H7 (cell line): ENCODE results near the gene ABCA8. TPM values are rescaled to one million over a fixed set of nuclear protein-coding genes. Genes with fewer than 3 reads are reported as not detected.

Experiments used
- DNase-seq: peaks from one replicate; pipeline ENCODE4 v3.0.0; 2012
- H3K27me3 ChIP-seq: 2 replicates; pipeline ENCODE4 v1.6.0; 2011; ENCODE audit warnings: mild to moderate bottlenecking, low read length; ENCODE audit not compliant: control insufficient read depth, insufficient read depth
- H3K36me3 ChIP-seq: replicated peaks from 2 replicates; pipeline ENCODE4 v1.5.1; 2011; ENCODE audit warnings: low read length; ENCODE audit not compliant: control insufficient read depth, insufficient read depth
- H3K4me3 ChIP-seq: 2 replicates; pipeline ENCODE4 v1.5.1; 2011; ENCODE audit warnings: low read depth, mild to moderate bottlenecking, control low read depth, low read length, moderate library complexity; ENCODE audit not compliant: insufficient read depth
- total RNA-seq: library from RNA; depleted of rRNA; stranded (reverse); fragments of >200 nt; shearing (Covaris generic); gene quantifications from 2 replicates; pipeline ENCODE4 v1.2.3, GENCODE V29; 2014

The ABCA8 gene
- total RNA-seq, 1 experiment from 2014 or later, result not detected

DNA sequence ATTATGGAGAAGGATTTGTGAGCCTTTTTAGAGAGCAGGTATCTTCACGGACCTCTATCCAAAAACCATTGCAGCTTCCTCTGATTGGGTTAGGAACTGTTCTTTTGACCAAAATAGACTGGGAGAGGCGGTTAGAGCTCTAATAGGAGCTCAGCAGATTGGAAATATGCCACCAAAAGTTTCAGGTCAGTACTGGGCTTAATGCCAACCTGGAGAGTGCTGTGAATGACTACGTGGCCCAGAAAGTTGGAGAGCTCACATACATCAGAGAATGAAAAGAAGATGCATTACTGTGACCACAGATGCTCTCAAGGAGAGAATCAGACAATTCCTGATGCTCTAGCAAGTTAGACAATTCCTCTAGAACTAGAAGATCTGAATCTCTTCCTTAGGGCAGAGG lies 86.5 kb downstream of the ABCA8 start:
- Histone ChIP-seq H3K4me3 (no peak overlapping the region), H3K36me3 (no peaks in the 10 kb centered on the region), H3K27me3 (no peaks in the 10 kb centered on the region)
- no peak for DNase-seq

DNA sequence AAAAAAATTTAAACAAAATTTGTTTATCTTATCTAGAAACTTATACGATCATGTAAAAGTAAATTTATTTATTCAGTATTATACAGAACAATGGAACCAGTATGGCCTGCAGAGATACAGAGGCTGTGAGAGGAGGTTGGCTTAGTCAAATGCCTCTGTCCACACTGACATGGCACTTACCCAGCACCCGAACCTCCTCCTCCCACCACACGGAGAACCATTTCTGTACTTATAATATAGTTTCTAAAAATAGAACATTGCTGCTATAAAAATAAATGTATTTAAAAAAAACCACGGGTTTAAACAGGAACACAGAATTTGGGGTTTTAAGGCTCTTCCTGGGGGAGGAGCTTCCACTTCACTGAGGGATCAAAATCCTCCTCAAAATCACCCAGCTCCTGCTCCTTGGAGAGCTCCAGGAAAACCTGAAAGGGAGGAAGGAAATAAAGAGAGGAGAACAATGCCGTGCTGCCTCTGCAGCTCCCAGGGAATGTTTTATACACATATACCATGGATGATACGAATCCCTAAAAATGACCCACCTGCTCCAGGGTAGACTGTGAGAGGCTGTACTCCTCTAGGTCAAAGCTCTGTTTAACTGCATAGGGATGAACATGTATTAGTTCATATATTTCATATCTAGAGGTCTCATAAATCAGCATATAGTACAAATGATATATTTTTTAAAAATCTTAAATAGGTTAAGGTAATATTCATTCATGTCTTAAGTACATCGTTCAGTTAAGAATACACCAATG lies 87.3 kb downstream of the ABCA8 start:
- DNase-seq, result no peak
- Histone ChIP-seq H3K36me3 (no peaks in the 10 kb centered on the region), H3K27me3 (no peaks in the 10 kb centered on the region), H3K4me3 (no peak overlapping the region)

DNA sequence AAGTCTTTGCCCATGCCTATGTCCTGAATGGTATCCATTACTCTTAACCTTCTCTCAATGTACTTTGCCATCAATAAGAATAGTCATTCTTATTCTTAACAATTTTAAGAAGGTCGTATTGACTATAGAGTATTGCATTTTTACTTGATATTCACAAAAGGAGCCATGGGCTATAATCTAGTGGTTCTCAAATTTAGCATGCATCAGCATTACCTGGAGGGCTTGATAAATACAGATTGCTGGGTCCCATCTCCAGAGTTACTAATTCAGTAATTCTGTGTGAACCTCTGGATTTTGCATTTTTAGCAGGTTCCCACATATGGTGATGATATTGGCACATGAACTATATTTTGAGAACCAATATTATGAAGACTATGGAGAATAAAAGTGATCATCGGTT lies 89.6 kb downstream of the ABCA8 start:
- no peak for DNase-seq
- Histone ChIP-seq H3K27me3 (no peaks in the 10 kb centered on the region), H3K36me3 (no peaks in the 10 kb centered on the region), H3K4me3 (no peak overlapping the region)

DNA sequence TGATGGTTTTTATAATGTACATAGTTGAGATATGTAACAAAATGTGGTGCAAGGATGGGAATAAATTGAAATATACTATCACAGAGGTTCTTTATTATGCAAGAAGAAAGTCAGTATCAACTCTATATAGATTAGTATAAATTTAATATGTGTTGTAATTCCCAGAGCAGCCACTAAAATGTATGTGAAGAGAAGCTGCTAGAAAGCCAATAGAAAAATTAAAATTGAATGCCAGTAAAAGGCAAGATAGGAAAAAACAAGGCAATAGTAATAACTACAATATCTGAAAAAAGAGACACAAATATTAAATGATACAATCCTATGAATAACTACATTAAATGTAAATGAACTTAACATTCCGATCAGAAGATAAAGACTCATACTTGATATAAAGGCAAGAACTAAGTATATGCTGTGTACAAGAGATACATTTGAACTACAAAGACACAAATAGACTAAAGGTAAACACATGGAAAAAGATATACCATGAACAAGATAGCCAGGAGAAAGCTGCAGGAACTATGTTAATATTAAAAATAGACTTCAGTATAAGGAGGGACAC lies 92.0 kb downstream of the ABCA8 start:
- Histone ChIP-seq H3K27me3 (no peaks in the 10 kb centered on the region), H3K36me3 (no peaks in the 10 kb centered on the region), H3K4me3 (no peak overlapping the region)
- no peak for DNase-seq

DNA sequence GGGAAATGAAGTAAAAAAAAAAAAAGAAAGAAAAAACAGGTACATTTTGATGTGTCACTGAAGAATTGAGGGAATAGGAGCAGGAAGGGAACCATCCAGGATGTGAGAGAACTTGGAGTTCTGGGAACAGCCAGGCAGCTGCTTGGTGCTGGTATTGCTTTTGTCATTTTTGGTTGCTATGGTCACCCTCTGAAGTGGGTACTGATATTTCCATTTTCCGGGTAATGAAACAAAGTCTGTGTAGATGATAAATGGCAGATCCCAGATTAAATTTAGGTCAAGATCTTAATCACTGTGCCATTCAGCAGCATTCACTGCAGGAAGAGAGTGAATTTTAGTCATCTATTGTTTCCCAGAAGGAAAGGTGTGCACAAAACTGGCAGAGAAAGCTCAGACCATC lies 93.6 kb downstream of the ABCA8 start:
- H3K4me3 ChIP-seq, result no peak overlapping the region
- no peak for DNase-seq

DNA sequence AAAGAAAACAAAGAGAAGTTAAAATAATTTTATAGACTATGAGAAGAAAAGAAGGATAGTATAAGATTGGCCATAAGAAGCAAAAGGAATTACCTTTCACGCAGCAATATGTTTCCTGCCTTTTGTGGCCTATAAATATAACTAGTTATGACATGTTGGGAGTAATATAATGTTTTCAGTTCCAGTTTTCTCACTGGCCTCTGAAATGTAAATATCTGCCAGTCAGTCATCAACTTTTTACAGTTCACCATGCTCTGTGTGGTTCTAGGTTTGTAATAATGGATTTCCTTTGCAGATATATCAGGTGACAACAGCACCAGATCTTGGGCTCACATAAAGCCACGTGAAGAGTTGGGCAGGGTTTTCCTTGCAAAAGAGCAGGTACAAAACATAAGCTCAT lies 94.3 kb downstream of the ABCA8 start:
- H3K4me3 ChIP-seq, result no peak overlapping the region

More for the DNA sequence above, 93.6 kb downstream of the ABCA8 start:
- H3K36me3 ChIP-seq, result no peaks in the 10 kb centered on the region
- no peaks in the 10 kb centered on the region for H3K27me3 ChIP-seq

DNA sequence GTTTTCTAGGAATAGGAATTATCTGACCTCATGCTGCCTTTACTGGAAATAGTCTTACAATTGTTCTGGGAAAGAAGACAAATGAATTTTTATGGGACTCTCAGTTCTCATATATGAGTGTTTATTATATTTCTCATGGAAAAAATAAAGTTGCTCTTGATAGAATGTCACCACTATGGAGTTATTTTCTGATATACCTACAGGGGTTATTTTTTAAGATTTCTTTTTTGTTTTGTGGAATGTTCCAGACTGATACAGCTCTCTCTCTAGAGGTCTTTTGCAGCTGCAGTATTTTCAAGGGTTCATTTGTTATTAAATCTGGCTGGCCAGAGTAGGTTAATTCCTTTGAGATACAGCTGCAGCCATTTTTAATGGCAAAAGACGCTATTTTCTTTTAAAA lies 100.7 kb downstream of the ABCA8 start:
- no peak overlapping the region for H3K4me3 ChIP-seq
- no peaks in the 10 kb centered on the region for H3K36me3 ChIP-seq
- DNase-seq, result no peak
- H3K27me3 ChIP-seq, result no peaks in the 10 kb centered on the region

More for the DNA sequence above, 94.3 kb downstream of the ABCA8 start:
- H3K27me3 ChIP-seq, result no peaks in the 10 kb centered on the region
- no peak for DNase-seq
- no peaks in the 10 kb centered on the region for H3K36me3 ChIP-seq

DNA sequence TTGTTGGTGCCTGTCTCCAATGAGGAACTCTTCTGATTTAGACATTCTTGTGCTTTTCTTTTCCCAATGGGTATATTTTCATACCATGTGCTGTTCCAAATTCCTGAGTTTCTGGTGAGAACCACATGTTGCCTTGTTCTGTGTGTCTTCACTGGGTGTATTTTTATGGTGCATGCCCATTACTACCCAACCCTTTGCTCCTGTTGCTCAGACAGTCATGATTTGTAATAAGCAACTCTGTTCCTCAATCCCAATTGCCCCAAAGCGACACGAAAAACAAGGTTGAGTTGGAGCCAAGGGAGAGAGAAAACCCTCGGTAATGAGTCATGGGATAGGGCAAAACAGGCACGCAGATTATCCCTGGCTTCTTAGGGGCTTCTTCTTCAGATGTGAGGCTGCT lies 101.8 kb downstream of the ABCA8 start:
- H3K36me3 ChIP-seq, result no peaks in the 10 kb centered on the region
- DNase-seq, result no peak
- no peaks in the 10 kb centered on the region for H3K27me3 ChIP-seq
- H3K4me3 ChIP-seq, result no peak overlapping the region

DNA sequence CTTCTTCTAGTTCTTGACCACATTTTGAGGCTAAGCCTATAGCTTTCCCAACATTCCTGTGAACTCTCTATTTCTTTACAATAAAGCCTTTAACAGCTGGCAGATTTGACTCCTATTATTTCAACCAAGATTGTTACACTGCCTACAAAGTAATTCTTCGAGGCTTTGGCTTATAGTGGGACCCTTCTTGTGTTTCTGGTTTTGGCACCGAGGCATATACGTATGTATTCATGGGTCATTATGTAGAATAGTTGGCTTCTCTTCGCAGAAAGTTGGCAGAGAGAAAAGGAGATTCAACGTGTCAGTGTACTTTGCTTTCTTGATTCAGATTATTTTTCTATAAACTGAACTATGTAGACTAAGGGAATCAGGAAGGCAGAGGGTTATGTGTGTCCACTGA lies 102.2 kb downstream of the ABCA8 start:
- Histone ChIP-seq H3K27me3 (no peaks in the 10 kb centered on the region), H3K36me3 (no peaks in the 10 kb centered on the region), H3K4me3 (no peak overlapping the region)
- no peak for DNase-seq

DNA sequence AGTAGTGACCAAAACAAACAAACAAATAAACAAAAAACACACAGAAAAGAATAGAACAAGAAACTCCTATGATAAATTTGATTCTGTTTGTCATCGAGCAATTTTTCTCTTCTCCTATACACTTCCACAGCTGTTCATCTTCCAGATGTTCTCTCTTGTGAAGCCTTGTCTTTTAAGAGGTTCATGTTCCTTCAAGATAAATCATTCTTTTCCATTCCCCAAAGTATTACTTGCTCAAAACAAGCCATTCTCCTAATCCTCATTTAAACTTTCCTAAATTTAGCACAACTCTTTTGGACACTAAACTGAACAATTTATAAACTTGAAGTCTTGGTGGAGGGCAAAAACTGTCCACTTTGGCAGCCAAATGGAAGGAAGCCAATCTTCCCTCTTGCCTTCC lies 103.3 kb downstream of the ABCA8 start:
- no peak for DNase-seq
- no peak overlapping the region for H3K4me3 ChIP-seq
- H3K36me3 ChIP-seq, result no peaks in the 10 kb centered on the region
- no peaks in the 10 kb centered on the region for H3K27me3 ChIP-seq

DNA sequence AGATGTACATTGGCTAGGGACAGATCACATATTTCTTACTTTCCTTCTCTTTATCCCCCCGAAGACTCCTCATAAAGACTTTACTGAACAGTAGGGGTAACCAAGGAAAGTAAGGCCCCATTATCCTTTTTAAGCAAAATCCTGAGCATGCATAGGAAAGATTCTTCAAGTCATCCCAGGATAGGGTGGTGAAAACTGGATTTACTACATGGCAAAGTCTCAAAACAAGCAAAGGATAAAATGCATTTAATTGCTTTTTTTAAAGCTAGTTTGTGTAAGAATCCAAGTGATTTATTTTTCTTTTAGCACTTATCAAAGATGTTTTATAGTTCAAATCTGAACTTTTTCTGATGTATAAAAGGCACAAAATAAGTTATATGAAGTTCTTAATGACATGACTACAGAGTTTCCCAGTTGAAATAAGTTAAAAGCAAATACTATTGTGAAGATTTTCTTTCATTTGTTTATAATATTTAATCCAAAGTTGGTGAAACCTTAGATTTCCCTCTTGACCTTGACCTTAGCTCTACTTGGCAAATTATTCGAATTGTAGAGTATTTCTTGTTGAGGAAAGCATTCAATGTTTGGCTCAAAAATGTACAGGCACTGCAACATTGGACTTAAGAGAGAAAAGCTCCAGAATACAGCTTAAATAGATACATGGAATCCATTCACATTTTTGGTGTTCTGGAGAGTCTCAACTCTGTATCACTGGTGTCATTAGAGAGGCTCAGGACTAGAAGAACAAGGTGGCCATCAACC lies 104.3 kb downstream of the ABCA8 start:
- H3K27me3 ChIP-seq, result no peaks in the 10 kb centered on the region
- DNase-seq, result no peak
- no peaks in the 10 kb centered on the region for H3K36me3 ChIP-seq
- H3K4me3 ChIP-seq, result no peak overlapping the region

DNA sequence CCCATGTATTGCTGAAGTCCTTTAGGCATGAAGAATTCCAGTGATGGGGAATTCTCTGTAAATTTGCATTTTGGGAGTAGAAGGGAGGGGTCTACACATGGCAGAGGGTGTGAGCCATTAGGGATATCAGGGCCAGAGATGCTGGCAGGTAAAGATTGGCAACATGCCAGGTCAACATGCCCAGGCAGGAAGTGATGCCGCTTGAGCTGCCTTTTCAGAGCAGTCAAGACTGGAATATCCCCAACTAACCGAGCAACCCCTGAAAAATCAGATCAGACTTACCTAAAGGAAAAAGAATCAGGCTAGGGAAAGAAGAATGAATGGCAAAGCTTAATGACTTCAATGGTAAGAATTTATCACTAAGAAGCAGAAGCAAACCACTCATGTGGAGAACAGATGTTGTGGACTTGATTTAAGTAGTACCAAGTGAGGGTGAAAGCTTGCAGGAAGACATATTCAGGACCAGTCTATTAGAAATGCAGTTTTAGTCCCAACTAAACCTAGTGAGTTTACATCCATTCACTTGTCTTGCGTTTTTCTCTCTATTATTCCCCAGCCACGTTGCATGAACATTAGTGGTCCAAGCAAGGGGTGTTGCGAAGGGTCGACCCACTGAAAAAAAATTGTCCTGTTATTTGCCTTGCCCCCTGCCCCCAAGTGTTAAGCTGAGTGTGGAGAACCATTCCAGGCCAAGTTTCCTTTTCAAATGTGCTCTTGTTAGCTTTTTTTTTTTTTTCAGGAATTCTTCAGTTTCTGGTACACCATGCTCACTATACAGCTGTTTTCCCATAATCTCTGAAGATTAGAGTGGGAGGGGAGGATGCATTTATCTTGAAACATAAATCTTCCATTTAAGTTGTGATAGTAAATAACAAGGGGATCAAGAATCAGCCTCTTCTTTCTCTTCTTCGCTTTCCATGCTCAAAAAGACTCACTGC lies 105.2 kb downstream of the ABCA8 start:
- no peak for DNase-seq
- Histone ChIP-seq H3K36me3 (no peaks in the 10 kb centered on the region), H3K4me3 (no peak overlapping the region), H3K27me3 (no peaks in the 10 kb centered on the region)

DNA sequence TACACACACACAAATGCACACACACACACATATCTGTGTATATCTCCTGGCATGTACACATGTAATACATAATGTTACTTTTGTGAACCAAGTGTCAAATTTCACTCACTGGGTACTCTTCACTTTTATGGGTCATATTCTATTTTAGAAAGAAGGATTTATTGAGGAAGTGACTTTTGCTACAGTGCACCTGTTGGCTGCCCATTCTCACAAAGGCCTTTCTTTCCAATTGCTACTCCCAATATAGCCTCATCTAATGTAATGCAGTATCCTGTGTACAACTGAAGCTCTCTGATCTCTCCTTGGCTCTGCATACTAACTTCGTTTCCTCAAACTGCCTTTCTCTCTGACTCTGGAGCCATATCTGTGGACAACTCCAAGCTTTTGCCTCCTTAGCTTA lies 107.5 kb downstream of the ABCA8 start:
- DNase-seq, result no peak

DNA sequence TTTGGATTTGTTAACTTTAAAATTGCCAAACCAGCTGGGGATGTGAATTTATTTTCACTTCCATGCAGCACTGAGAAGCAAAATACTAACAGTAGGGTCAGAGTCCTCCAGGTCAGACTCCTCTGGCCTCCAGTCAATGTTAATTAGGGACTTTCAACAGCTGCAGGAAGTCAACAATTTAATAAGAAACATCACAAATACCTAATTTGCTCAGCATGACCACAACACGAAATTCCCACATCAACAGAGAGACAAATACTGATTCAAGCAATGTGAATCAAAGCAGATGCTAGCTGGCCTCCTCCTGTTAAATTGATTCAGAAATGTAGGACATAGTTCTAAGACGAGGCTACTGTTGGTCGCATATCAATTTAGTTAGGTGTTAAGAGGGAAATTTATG lies 111.7 kb downstream of the ABCA8 start:
- no peak for DNase-seq
- no peaks in the 10 kb centered on the region for H3K36me3 ChIP-seq
- H3K27me3 ChIP-seq, result no peaks in the 10 kb centered on the region
- H3K4me3 ChIP-seq, result no peak overlapping the region

More for the DNA sequence above, 107.5 kb downstream of the ABCA8 start:
- H3K4me3 ChIP-seq, result no peak overlapping the region
- no peaks in the 10 kb centered on the region for H3K27me3 ChIP-seq
- H3K36me3 ChIP-seq, result no peaks in the 10 kb centered on the region
